NB4 (cell line): ENCODE results near the gene KRT82.
A peak's percentile ranks its signal among the peaks of the same experiment; 100 is the strongest.

Experiments used
- DNase-seq: peaks from one replicate; pipeline ENCODE4 v3.0.0; 2010; ENCODE audit warnings: low read depth
- H3K4me3 ChIP-seq: one replicate; pipeline ENCODE4 v1.5.1; 2011; ENCODE audit warnings: mild to moderate bottlenecking, low read depth, low read length, moderate library complexity
- MYC ChIP-seq: IDR thresholded peaks from 2 replicates; pipeline ENCODE4 v1.6.1; 2011; ENCODE audit warnings: low read depth, low read length
- POLR2A ChIP-seq: IDR thresholded peaks from 2 replicates; pipeline ENCODE4 v1.6.1; 2011; ENCODE audit warnings: mild to moderate bottlenecking; ENCODE audit not compliant: insufficient read length; ENCODE audit errors: extremely low read depth
- TF ChIP-seq, protein P1 (sequence below): IDR thresholded peaks from one replicate; pipeline ENCODE4 v1.5.1; 2012; ENCODE audit warnings: low read depth, low read length
- TF ChIP-seq, protein P2 (sequence below): IDR thresholded peaks from 2 replicates; pipeline ENCODE4 v1.6.1; 2011; ENCODE audit warnings: low read depth, low read length

Gene KRT82

DNA sequence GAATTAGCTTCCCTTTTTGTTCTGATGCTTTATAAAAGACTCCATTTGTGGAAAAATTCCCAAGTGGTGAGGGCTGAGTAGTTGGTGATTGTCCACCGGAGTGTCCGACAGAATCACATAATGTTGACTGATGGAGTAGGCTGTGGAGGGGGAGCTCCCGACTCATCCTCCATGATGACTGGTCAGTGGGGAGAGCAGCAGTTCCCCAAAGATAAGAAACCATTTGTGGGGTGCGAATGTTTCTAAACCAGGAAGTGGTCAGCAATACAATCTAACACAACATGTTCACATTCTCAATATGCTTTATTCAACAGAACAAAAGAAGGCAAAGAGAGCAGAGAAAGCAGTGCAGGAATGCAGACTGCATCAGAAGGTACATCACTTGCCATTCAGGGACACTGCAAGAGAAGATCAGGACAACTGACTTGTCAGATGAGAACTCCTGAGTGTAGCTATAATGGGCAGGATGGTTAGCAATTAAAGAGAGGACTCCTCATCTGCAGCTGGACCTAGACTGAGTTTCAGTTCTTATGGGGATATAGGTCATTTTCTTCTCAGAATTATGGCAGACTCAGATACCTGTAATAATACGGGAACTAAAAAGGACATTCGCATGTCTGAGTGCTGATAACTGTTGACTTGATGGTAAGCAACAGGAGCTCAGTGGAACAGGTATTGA is 40.4 kb upstream of the KRT82 start:
- TF ChIP-seq, protein P1, sequence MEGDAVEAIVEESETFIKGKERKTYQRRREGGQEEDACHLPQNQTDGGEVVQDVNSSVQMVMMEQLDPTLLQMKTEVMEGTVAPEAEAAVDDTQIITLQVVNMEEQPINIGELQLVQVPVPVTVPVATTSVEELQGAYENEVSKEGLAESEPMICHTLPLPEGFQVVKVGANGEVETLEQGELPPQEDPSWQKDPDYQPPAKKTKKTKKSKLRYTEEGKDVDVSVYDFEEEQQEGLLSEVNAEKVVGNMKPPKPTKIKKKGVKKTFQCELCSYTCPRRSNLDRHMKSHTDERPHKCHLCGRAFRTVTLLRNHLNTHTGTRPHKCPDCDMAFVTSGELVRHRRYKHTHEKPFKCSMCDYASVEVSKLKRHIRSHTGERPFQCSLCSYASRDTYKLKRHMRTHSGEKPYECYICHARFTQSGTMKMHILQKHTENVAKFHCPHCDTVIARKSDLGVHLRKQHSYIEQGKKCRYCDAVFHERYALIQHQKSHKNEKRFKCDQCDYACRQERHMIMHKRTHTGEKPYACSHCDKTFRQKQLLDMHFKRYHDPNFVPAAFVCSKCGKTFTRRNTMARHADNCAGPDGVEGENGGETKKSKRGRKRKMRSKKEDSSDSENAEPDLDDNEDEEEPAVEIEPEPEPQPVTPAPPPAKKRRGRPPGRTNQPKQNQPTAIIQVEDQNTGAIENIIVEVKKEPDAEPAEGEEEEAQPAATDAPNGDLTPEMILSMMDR: no peak
- TF ChIP-seq POLR2A (no peak), MYC (no peak)
- TF ChIP-seq, protein P2, sequence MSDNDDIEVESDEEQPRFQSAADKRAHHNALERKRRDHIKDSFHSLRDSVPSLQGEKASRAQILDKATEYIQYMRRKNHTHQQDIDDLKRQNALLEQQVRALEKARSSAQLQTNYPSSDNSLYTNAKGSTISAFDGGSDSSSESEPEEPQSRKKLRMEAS: no peak
- peak; percentile 16 for DNase-seq
- no peak overlapping the region for H3K4me3 ChIP-seq

DNA sequence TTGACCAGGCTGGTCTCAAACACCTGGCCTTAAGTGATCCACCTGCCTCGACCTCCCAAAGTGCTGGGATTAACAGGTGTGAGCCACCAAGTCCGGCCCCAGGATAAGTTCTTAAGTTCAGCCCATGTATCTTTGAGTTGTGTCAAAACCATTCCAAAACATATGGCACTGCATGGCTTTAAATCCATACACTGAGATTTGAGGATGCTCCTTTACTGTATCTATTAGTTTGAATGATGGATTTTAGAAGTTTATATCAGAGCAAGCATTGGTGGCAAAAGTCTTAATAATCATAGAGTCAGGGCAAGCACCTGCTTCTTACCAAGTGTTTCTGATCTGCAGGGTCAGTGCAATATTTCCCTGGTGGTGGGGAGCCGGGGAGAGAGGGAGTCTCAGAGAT is 39.7 kb upstream of the KRT82 start:
- no peak overlapping the region for H3K4me3 ChIP-seq
- TF ChIP-seq POLR2A: no peak
- TF ChIP-seq, protein P2: no peak
- TF ChIP-seq, protein P1: no peak
- no peak for TF ChIP-seq MYC
- DNase-seq: no peak

DNA sequence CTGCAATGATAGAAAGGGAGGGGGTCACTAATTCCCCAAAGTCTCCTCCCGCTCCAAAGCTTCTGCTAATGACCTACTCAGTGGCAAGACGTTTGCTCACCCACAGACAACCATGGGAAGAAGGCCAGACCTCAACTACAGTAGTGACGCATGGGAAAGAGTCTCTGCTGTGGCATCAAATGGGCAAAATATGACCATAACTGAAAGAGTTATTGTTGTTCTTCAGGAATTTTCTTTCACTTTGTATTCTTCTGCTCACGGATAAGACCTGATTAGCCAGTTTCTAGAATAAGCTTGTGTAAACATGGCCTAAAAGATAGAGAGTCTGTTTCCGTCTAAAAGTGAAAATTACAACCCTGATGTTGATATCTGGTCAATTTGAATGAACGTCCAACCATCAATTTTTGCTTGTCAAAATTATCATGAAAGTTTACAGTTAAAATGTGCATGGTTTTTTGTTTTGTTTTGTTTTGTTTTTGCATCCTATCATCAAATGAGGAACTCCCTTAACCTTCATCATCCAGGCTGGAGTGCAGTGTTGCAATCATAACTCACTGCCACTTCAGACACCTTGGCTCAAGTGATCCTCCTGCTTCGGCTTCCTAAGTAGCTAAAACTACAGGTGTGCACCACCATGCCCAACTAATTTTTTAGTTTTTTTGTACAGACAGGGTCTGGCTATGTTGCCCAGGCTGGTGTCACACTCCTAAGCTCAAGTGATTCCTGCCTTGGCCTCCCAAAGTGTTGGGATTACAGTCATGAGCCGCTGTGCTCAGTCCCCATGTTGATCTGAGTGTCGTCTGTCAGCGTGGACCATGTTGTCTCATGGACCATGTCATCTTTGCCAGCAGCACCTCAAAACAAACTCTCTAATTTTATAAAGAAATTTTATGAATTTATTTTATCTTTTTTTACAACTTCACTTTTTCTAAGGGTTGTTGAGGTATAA is 38.8 kb upstream of the KRT82 start:
- H3K4me3 ChIP-seq: no peak overlapping the region
- TF ChIP-seq, protein P1: no peak
- TF ChIP-seq, protein P2: no peak
- no peak for TF ChIP-seq POLR2A
- TF ChIP-seq MYC: no peak
- DNase-seq: no peak

DNA sequence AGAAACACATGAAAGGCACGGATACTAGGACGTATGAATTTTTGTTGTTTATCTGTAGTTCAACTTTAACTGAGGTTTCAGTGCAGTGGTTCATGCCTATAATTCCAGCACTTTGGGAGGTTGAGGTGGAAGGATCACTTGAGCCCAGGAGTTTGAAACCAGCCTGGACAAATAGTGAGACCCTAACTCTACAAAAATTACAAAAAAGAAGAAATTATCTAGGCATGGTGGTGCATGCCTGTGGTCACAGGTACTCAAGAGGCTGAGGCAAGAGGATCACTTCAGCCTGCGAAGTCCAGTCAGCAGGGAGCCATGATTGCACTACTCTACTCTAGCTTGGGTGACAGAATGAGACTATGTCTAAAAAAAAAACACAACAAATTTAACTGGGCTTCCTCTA is 37.8 kb upstream of the KRT82 start:
- no peak overlapping the region for H3K4me3 ChIP-seq
- DNase-seq: no peak
- no peak for TF ChIP-seq POLR2A
- no peak for TF ChIP-seq MYC
- TF ChIP-seq, protein P2: no peak
- TF ChIP-seq, protein P1: no peak

DNA sequence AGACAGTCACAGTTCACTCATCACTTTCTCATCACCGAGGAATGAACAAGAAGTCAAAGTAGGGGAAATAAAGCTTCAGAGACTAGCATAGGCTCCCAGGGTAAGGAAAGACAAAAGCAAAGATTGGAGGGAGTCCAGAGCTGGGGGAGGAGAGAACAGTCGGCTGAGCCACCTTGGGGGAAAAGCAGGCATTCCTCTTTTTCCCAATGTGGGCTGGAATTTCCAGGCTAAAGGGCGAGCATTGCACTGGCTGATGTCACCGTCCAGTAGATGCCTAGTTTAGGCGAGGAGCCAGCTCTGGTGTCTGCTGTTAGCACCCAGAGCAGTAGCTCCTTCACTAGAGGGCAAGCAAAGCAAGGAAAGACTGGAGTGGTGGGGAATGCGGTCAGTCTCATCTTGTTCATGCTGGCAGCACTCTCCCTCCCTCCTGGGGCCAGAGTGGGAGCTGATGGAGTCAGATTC is 36.5 kb upstream of the KRT82 start:
- TF ChIP-seq MYC: no peak
- TF ChIP-seq POLR2A: no peak
- TF ChIP-seq, protein P1: no peak
- TF ChIP-seq, protein P2: no peak
- H3K4me3 ChIP-seq: no peak overlapping the region
- no peak for DNase-seq
